ENCODE data around the gene ACAA1. TPM values are rescaled to one million over a fixed set of nuclear protein-coding genes. Genes with fewer than 3 reads are reported as not detected.

The ACAA1 gene
- total and polyA plus RNA-seq, 2 experiments from 2014 or later, result 21.4 to 26.6 TPM

GRCh38 chr3:38157595-38157994 is 20.7 kb upstream of the ACAA1 start (continued):
- TF ChIP-seq, protein P1, sequence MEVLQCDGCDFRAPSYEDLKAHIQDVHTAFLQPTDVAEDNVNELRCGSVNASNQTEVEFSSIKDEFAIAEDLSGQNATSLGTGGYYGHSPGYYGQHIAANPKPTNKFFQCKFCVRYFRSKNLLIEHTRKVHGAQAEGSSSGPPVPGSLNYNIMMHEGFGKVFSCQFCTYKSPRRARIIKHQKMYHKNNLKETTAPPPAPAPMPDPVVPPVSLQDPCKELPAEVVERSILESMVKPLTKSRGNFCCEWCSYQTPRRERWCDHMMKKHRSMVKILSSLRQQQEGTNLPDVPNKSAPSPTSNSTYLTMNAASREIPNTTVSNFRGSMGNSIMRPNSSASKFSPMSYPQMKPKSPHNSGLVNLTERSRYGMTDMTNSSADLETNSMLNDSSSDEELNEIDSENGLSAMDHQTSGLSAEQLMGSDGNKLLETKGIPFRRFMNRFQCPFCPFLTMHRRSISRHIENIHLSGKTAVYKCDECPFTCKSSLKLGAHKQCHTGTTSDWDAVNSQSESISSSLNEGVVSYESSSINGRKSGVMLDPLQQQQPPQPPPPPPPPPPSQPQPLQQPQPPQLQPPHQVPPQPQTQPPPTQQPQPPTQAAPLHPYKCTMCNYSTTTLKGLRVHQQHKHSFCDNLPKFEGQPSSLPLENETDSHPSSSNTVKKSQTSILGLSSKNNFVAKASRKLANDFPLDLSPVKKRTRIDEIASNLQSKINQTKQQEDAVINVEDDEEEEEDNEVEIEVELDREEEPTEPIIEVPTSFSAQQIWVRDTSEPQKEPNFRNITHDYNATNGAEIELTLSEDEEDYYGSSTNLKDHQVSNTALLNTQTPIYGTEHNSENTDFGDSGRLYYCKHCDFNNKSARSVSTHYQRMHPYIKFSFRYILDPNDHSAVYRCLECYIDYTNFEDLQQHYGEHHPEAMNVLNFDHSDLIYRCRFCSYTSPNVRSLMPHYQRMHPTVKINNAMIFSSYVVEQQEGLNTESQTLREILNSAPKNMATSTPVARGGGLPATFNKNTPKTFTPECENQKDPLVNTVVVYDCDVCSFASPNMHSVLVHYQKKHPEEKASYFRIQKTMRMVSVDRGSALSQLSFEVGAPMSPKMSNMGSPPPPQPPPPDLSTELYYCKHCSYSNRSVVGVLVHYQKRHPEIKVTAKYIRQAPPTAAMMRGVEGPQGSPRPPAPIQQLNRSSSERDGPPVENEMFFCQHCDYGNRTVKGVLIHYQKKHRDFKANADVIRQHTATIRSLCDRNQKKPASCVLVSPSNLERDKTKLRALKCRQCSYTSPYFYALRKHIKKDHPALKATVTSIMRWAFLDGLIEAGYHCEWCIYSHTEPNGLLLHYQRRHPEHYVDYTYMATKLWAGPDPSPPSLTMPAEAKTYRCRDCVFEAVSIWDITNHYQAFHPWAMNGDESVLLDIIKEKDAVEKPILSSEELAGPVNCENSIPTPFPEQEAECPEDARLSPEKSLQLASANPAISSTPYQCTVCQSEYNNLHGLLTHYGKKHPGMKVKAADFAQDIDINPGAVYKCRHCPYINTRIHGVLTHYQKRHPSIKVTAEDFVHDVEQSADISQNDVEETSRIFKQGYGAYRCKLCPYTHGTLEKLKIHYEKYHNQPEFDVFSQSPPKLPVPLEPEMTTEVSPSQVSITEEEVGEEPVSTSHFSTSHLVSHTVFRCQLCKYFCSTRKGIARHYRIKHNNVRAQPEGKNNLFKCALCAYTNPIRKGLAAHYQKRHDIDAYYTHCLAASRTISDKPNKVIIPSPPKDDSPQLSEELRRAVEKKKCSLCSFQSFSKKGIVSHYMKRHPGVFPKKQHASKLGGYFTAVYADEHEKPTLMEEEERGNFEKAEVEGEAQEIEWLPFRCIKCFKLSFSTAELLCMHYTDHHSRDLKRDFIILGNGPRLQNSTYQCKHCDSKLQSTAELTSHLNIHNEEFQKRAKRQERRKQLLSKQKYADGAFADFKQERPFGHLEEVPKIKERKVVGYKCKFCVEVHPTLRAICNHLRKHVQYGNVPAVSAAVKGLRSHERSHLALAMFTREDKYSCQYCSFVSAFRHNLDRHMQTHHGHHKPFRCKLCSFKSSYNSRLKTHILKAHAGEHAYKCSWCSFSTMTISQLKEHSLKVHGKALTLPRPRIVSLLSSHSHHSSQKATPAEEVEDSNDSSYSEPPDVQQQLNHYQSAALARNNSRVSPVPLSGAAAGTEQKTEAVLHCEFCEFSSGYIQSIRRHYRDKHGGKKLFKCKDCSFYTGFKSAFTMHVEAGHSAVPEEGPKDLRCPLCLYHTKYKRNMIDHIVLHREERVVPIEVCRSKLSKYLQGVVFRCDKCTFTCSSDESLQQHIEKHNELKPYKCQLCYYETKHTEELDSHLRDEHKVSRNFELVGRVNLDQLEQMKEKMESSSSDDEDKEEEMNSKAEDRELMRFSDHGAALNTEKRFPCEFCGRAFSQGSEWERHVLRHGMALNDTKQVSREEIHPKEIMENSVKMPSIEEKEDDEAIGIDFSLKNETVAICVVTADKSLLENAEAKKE (CRISPR knock-in tag; IDR thresholded peaks at IDR 0.05), result no peak
- TF ChIP-seq EZH2 (IDR thresholded peaks at IDR 0.05; ENCODE audit: low read depth, unreplicated experiment), result no peak
- no peak for TF ChIP-seq STAT1 (IDR thresholded peaks at IDR 0.05; ENCODE audit: unreplicated experiment)
- TF ChIP-seq NANOG (IDR thresholded peaks at IDR 0.05; ENCODE audit: borderline replicate concordance), result no peak
- TF ChIP-seq, protein P2, sequence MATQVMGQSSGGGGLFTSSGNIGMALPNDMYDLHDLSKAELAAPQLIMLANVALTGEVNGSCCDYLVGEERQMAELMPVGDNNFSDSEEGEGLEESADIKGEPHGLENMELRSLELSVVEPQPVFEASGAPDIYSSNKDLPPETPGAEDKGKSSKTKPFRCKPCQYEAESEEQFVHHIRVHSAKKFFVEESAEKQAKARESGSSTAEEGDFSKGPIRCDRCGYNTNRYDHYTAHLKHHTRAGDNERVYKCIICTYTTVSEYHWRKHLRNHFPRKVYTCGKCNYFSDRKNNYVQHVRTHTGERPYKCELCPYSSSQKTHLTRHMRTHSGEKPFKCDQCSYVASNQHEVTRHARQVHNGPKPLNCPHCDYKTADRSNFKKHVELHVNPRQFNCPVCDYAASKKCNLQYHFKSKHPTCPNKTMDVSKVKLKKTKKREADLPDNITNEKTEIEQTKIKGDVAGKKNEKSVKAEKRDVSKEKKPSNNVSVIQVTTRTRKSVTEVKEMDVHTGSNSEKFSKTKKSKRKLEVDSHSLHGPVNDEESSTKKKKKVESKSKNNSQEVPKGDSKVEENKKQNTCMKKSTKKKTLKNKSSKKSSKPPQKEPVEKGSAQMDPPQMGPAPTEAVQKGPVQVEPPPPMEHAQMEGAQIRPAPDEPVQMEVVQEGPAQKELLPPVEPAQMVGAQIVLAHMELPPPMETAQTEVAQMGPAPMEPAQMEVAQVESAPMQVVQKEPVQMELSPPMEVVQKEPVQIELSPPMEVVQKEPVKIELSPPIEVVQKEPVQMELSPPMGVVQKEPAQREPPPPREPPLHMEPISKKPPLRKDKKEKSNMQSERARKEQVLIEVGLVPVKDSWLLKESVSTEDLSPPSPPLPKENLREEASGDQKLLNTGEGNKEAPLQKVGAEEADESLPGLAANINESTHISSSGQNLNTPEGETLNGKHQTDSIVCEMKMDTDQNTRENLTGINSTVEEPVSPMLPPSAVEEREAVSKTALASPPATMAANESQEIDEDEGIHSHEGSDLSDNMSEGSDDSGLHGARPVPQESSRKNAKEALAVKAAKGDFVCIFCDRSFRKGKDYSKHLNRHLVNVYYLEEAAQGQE (IDR thresholded peaks at IDR 0.05; ENCODE audit: unreplicated experiment), result no peak
- TF ChIP-seq EZH2phosphoT487 (IDR thresholded peaks at IDR 0.05; ENCODE audit: unreplicated experiment), result no peak
- no peak for TF ChIP-seq ETS1 (IDR thresholded peaks at IDR 0.05)
- no peak for TF ChIP-seq ZNF114 (CRISPR knock-in tag; IDR thresholded peaks at IDR 0.05)

Data from GM23338 (cell line).